Neural cell (in vitro differentiated cells): Measurements from ENCODE around the gene ADSL.

Experiments used
- EZH2 ChIP-seq: fragments of 200-600, 300-800 bp; shearing (Covaris generic), sonication (generic); IDR thresholded peaks from 2 replicates; pipeline ENCODE4 v1.6.1; 2014; ENCODE audit warnings: antibody characterized with exemption, low read length, borderline replicate concordance, mild to moderate bottlenecking; ENCODE audit not compliant: insufficient read depth, poor library complexity, severe bottlenecking
- POLR2AphosphoS5 ChIP-seq: IDR thresholded peaks from 2 replicates; pipeline ENCODE4 v1.6.1; 2012
- RAD21 ChIP-seq: fragments of 450-650 bp; conservative IDR thresholded peaks from 2 replicates; pipeline ENCODE4 v1.6.1; 2014; ENCODE audit warnings: antibody characterized with exemption, mild to moderate bottlenecking, moderate library complexity
- TAF1 ChIP-seq: IDR thresholded peaks from 2 replicates; pipeline ENCODE4 v1.6.1; 2012; ENCODE audit warnings: low read depth
- TF ChIP-seq, protein P1 (sequence below): fragments of 450-650 bp; IDR thresholded peaks from 2 replicates; pipeline ENCODE4 v1.5.1; 2014; ENCODE audit warnings: antibody characterized with exemption, mild to moderate bottlenecking, moderate library complexity; ENCODE audit not compliant: poor library complexity, severe bottlenecking
- TF ChIP-seq, protein P2 (sequence below): IDR thresholded peaks from 2 replicates; pipeline ENCODE4 v1.6.1; 2012; ENCODE audit warnings: borderline replicate concordance

DNA sequence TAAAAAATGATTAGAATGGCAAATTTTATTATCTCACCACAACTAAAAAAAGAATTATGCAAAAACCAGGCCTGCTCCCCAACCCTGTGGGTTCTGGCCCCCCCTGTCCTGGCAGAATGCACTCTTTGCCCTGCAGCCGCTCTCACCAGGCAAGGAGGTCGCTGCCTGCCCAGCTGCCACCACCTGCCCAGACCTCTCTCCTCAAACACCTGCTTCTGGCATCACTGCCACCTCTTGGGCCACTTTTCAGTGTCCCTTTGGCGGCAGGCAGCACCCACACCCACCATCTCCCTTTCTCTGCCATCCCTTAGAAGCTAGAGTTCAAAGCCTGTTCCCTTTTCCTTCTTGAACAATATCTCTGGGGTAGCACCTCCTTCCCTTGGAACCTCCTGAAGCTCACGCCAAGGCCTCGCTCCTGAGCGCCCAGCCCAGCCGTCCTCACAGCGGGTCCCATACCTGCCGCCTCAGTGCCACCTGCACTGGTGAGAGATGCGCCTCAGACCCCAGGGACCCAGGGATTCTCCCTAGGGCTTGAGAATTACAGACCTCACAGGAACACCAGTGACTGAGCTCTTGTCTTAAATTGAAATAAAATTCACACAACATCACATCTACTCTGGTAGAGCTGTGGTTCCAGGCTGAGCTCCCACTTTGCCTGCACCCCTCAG, 68.7 kb downstream of the ADSL start:
- TF ChIP-seq, protein P1, sequence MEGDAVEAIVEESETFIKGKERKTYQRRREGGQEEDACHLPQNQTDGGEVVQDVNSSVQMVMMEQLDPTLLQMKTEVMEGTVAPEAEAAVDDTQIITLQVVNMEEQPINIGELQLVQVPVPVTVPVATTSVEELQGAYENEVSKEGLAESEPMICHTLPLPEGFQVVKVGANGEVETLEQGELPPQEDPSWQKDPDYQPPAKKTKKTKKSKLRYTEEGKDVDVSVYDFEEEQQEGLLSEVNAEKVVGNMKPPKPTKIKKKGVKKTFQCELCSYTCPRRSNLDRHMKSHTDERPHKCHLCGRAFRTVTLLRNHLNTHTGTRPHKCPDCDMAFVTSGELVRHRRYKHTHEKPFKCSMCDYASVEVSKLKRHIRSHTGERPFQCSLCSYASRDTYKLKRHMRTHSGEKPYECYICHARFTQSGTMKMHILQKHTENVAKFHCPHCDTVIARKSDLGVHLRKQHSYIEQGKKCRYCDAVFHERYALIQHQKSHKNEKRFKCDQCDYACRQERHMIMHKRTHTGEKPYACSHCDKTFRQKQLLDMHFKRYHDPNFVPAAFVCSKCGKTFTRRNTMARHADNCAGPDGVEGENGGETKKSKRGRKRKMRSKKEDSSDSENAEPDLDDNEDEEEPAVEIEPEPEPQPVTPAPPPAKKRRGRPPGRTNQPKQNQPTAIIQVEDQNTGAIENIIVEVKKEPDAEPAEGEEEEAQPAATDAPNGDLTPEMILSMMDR = no peak
- TF ChIP-seq EZH2 (no peak), RAD21 (no peak), POLR2AphosphoS5 (no peak), TAF1 (no peak)
- TF ChIP-seq, protein P2, sequence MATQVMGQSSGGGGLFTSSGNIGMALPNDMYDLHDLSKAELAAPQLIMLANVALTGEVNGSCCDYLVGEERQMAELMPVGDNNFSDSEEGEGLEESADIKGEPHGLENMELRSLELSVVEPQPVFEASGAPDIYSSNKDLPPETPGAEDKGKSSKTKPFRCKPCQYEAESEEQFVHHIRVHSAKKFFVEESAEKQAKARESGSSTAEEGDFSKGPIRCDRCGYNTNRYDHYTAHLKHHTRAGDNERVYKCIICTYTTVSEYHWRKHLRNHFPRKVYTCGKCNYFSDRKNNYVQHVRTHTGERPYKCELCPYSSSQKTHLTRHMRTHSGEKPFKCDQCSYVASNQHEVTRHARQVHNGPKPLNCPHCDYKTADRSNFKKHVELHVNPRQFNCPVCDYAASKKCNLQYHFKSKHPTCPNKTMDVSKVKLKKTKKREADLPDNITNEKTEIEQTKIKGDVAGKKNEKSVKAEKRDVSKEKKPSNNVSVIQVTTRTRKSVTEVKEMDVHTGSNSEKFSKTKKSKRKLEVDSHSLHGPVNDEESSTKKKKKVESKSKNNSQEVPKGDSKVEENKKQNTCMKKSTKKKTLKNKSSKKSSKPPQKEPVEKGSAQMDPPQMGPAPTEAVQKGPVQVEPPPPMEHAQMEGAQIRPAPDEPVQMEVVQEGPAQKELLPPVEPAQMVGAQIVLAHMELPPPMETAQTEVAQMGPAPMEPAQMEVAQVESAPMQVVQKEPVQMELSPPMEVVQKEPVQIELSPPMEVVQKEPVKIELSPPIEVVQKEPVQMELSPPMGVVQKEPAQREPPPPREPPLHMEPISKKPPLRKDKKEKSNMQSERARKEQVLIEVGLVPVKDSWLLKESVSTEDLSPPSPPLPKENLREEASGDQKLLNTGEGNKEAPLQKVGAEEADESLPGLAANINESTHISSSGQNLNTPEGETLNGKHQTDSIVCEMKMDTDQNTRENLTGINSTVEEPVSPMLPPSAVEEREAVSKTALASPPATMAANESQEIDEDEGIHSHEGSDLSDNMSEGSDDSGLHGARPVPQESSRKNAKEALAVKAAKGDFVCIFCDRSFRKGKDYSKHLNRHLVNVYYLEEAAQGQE = no peak
